HG02840 (cell line): ENCODE results near the gene OGFR.

ENCODE experiments used
- ATAC-seq: cut with Tn5 transposase; IDR thresholded peaks from one replicate; pipeline ENCODE4 v1.9.1; 2021; ENCODE audit warnings: mild to moderate bottlenecking, moderate library complexity, moderate number of reproducible peaks; ENCODE audit not compliant: unreplicated experiment, low FRiP score

The OGFR gene

DNA sequence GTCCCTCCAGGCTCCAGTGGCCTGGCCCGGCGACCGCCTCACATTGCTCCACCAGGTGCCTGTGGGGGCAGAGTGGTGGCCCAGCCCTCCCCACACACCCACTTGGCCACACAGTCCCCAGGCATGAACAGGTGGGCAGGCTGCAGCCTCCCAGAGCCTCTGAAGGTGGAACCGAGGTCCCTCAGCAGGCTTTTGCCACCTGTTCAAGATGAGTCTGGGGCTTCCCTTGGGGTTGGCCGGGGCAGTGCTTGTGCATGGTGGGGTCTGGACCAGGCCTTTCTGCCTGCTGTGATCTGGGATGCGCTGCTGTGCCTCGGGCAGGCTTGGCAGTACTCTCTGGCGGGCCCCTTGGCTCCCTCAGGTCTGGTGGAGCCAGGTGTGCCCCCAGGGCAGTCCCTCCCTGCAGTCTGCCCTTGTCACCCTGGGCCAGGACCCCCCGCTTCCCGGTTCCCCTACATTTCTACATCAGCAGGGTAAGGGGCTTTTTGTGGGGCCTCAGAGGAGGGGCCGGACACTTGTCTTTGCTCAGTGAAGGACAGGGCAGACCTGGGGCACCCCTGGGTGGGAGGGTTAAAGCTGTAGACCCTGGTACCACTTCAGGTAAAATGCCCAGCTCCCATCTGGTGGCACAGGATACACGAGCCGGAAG, 9.5 kb downstream of the OGFR start:
- ATAC-seq, result no peak

DNA sequence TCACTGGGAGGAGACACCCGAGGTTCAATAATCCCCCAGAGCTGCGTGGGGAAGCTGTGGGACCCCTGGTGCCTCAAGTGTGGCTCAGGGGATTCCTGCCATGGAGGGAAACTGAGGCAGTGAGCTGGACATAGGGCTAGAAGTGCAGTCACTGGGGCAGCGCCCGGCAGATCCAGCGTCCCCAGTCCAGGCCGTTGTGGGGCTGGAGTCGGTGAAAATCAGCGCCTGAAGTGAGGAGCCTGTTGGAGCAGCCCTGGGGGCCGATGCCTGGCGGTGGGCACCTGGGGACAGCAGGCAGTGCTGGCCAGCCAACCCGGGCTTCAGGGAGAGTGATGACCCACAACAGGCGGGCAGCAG, 10.1 kb downstream of the OGFR start:
- ATAC-seq, result no peak

DNA sequence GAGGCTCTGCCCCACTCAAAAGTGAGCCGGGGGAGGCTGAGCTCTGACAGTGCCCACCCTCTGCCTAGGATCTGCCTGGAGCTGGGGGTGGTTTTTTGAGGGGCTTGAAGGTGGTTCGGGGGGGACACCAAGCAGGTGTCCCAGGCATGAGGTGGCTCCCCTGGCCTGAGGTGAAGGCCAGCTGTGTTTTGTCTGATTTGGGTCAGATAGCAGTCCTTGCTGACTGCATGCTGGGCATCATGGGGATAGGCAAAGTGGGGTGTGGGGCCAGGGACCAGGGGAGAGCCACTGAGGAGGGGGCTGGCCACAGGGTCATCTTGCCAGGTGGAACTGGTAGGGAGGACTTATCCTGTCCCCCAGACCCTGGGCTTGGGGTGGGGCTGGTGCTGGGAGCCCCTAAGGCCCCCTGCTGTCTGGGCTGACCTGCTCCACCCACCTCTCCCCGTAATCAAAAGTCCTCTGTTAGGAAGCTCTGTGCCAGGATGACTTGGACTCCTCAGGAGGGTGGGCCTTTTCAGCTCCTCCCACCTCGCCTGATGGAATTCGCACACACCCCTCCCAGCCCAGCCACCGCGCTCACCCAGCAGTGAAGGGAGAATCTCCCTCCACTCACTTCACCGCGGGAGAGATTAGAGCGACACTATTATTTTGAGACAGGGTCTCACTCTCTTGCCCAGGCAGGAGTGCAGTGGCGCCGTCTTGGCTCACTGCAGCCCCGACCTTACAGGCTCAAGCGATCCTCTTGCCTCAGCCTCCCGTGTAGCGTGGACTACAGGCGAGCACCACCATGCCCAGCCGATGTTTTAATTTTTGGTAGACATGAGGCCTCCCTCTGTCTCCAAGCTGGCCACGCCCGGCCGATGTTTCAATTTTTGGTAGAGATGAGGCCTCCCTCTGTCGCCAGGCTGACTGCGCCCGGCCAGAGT, 10.7 kb downstream of the OGFR start:
- ATAC-seq, result no peak

DNA sequence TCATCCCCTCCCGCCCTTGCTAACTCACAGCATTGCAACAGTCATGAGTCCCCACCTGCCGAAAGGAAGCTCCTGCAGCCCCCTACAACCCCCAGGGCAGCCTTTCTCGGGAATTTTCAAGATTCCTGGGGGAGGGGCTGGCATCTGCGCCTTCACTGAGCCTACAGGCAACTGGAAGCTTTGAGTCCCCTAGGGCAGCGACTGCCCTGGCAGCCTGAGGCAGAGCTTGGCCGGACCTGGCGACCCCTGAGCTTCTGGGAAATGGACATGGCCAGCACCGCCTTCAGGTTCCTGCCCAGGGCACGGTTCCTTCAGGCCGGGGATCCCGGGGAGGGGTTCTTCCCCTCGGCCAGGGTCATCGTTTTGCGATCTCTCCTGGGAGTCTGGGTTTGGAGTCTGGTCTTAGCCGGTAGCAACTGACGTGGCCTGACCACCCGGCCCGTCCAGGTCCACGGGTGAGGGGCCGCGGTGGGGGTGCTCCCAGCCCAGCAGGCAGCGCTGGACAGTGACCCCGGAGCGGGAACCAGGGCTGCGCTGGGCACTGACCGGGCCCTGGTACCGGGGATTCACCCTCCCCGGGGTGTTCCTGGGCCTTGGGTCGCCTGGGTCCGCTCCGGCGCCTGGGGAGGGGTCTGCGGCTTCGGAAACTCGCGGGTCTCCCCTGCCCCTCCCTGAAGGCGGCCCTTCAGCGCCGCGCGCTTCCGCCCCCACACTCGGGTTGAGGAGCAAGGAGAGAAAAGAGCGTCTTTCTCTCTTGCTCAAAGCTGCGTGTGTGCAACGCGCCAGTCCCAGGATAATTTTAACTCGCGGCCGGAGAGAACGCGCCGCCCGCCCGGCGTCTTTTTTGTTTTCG, 11.6 kb downstream of the OGFR start:
- no peak for ATAC-seq

DNA sequence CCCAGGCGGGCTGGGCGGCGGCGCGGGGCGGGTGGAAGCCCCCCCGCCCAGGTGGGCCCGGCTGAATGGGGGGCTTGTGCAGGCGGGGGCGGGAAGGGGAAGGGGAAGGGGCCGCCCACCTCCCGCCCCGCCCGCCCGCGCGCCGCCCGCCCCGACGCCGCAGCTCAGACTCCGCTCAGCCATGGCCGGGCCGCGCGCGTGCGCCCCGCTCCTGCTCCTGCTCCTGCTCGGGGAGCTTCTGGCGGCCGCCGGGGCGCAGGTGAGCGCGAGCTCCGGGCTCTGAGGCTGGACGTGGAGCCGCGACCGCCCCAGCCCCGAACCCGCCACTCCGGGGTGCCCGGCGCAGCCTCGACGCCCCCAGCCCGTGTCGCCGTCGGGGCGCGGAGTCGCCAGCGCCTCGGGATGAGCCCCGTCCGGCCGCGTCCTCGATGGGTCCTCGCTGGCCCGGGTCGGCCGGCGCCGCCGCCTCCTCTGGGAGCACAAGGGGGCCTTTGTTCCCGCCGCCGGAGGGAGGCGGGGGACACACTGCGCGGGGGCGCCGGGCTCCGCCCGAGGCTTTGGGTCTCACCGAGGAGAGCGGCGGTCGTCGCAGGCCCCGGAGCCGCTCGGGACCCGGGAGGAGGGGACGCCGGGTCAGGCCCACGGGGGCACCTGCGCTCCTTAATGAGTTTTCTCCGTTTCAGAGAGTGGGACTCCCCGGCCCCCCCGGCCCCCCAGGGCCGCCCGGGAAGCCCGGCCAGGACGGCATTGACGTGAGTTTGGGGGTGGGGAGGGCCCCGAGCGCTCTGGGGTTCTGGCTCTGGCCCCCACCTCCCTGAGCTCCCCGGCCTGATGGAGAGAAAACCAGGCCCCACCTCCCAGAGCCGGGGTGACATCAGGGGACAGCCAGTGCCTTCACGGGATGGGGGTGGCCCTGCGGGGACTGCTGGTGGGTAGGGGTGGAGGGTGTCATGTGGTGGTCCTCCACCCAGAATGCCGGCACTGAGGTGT, 12.5 kb downstream of the OGFR start, which contains the start of gene COL9A3:
Gene COL9A3, plus strand, starts transcription at position 167 of the 990 bp plus-strand sequence. Its CDS starts 15 bp downstream, at position 182.
- ATAC-seq, result no peak

DNA sequence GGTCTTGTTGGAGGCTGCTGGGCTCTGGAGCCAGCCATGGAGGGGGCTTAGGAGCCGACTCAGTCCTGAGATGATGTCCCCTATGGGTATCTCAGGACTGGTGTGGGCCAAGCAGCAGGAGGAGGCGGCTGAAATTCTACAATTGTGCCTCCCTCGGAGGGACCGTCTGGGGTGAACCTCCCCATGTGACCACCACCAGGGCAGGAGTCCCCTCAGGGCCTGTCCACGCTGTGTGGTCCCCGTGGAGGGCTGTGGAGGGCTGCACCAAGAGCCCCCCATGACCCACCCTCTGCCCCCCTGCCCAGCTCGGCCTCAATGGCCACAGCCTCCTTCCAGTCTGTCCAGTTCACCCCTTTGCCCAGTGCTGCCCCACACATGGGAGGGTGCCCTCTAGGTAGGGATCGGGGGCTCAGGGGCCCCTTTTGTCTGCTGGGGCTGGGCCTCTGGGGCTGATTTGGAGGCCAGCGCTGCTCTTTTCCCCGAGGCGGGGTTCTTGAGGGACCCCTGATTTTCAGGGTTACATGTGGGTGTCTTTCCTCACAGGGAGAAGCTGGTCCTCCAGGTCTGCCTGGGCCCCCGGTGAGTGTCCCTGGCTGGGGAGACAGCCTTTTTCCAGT, 13.4 kb downstream of the OGFR start:
- no peak for ATAC-seq

DNA sequence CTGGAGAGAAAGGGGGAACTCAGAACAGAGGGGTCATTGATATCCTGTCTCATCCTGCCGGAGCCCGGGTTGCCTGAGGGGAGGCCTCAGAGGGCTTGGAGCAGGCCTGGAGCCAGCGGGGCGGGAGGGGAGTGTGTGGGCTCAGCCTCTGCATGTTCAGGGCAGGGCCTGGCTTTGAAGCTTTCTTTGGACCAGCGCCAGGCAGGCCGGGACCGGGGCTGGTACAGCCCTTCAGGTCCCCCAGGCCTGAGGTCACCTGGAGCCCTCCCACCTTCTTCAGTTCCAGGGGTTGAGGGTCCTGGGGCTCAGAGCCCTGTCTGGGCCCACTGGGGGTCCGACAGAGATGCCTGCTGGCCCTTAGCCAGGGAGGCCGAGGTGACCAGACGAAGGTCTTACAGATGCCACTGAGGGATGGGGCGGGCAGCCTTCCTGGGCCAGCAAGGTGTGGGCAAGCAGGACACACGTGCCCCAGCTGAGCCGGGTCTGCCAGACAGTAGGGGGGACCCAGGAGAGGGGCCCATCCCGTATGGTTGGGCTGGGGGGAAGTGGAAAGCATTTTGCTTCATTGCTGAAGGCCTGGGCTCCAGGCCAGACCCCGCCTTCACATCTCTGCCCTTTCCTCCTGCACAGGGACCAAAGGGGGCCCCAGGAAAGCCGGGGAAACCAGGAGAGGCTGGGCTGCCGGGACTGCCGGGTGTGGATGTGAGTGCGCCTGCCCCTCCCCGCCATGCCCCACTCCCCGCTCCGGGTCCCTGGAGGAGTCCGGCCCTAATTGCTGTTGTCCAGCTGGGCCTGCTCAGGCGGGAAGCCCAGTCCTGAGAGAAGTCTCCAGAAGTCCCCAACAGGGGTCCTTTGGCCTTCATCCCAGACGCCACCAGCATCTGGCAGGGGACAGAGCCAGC, 14.2 kb downstream of the OGFR start:
- ATAC-seq, result no peak

DNA sequence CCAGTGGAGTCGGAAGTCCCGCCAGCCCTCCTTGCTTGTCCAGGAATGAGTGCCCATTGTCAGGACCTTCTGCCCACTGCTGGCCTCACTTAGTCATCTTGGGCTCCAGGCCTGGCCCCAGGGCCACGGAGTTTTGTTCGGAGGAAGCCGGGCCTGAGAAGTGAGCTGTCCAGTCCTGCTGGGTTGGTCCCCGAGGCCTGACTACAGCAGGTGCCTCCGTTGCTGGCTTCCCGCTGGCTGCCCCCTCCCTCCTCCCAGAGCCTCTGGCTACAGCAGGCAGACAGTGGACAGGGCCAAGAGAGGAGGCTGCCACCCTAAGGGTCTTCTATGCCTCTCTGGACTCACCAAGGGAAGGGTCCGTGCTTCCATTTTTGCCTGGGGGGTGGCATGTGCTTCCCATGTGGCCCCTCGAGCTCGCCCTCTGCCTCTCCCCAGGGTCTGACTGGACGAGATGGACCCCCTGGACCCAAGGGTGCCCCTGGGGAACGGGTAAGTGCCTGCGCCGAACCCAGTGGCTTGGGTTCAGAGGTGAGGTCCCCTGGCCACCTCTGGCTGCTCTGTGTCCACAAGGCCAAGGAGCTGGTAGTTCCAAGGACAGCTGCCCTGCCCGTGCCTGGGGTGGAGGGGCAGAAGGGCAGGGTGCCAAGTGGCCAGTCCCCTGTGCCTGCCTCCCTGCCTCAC, 15.0 kb downstream of the OGFR start:
- no peak for ATAC-seq

DNA sequence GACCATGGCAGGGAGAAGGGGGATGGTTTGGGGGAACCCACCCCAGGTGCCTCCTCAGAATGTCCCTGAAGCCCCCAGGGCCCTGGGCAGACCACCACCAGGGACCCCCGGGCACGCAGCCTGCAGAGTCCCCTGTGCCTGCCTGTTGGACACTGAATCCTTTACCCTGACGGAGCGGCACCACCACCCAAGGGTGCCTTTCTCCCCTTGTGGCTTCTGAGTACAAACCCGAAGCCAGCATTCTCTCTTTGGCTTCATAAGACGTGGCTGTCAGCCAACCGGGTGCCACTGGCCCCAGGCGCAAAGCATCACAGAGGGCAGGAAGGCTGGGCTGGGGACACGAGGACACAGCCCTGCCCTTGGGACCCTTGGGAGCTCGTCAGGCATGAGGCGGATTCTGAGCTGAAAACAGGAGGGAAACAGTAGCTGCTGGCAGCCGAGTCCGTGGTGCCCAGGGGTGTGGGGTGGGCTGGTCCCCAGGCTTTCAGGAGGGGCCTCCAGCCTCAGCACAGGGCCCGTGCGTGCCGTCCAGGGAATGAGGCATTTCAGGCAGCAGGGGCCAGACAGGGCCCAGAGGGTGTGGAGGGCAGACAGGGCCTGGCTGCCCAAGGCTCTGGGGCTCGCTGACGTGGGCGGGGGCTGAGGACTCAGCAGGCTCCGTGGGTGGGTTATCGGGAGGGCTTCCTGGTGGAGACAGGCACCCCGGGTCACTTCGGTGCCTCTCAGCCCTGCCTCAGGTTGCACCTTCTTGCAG, 15.8 kb downstream of the OGFR start:
- ATAC-seq, result no peak

DNA sequence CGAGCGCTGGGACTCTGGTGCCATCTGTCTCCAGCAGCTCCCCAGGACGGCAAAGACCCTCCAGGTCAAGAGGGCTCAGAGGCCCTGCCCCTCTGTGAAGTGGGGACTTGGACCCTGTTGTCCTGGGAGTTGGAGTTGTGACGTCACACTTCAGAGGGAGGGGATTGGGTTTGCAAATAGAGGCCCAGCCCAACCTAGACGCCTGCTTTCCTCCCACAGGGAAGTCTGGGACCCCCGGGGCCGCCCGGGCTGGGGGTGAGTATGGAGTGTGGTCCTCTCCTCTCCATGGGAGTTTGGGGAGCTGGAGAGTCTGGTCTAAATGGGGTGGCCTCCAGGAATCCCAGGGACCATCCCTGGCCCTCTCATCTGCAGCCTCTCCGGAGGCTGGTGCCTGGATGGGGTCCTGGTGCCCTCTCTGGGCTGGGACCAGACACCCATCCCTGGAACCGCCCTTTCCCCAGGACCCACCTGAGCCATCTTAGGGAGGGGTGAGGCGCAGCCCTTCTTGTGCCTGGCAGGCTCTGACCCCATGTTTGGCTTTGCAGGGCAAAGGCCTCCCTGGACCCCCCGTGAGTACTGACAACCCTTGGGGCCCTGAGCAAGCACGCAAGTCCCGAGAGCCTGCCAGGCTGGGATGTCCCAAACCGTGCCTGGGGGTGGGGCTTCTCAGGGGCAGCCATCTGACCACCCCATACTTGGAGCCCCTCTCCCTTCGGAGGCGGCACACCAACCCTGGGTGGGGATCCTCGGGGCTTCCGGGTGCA, 16.5 kb downstream of the OGFR start:
- no peak for ATAC-seq

DNA sequence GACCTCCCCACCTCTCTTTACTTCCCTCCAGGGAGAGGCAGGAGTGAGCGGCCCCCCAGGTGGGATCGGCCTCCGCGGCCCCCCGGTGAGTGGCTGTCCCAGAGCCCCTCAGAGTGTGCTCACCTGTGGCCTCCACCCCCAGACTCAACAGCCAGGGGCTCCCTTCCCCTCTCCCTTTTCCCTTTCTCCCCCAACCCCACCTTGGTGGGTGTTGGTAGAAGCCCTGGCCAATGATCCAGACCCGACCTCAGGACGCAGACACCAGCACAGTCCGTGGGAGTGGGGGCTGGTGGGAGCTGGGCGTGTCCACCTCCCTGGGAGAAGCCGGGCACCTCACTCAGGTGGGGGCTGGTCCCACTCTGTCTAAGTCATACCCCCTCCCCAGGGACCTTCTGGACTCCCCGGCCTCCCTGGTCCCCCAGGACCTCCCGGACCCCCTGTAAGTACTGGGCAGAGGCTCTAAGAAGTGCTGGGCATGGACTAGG, 17.1 kb downstream of the OGFR start:
- ATAC-seq, result no peak

DNA sequence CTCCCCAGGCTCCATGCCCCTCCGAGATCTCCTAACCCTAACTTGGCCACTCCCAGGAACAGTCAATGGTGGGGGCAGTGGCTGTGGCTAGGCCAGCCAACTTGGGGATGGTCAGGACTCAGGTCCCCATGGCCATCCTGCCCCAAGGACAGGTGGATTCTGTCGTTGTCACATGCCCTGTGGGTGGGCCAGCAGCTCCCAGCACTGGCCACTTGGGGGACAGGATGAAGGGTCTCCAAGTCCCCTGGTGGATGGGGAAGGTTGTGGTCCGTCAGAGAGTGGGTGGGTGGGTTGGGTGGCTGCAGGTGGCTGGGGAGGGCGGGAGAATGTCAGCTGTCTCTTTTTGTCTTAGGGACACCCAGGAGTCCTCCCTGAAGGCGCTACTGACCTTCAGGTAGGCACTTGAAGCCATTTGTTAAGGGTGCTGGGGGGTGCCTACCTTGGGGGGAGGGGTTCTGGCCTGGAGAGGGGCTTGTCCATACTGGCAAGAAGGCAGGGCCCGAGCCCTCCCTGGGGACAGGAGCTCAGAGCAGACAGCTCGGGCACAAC, 17.7 kb downstream of the OGFR start:
- ATAC-seq, result no peak

DNA sequence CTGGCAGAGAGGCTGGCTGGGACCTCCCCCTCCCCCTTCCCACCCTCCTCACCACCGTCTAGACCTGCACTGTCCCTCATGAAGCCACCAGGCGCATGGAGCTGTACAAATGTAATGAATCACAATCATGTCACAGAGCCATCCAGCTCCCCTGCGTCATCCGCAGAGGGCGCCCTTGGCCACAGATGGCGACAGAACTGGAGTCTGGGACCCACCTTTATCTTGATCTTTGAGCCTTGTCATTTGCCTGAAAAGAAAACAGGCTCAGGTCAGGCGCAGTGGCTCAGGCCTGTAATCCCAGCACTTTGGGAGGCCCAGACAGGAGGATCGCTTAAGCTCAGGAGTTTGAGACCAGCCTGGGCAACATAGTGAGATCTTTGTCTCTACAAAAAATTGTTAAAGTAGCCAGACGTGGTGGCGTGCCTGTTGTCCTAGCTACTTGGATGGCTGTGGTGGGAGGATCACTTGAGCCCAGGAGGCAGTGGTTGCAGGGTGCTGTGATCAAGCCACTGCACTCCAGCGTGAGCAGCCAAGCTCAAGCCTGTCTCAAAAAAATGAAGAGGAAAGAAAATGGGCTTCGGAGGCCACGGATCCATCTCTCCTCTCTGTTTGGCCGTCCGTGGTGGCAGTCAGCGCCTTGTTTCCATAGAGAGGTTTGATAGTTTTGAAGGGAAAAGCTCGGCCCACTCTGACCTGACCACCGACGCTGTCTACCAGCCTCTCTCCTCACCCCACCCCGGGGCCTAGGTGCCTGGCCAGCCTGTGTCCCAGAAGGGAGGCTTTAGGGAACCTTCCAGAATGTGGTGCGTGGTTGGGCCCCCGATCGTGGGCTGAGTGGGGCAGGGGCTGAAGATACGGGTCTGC, 18.4 kb downstream of the OGFR start:
- ATAC-seq, result no peak

DNA sequence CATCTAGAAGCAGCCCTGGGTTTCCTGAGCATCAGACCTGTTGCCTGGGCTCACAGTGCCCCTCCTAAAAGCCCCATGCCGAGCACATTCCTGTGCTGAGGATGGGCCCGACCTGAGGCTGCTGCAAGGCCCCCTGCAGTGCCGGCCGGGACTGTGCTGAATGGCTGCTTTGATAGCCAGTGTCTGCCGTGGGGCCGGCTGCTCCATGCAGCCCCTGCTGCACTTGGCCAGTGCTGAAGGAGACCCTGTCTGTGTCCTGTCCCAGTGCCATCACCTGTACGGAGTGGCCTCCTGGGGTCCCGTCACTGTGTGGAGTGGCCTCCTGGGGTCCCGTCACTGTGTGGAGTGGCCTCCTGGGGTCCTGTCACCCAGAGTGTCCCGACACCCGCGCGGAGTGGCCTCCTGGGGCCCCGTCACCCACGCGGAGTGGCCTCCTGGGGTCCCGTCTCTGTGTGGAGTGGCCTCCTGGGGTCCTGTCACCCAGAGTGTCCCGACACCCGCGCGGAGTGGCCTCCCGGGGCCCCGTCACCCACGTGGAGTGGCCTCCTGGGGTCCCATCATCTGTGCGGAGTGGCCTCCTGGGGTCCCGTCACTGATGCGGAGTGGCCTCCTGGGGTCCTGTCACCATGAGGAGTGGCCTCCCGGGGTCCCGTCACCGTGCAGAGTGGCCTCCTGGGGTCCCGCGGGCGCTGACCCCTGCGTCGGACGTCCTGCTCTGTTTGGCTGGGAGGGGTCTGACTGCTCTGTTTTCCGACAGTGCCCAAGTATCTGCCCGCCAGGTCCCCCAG, 19.2 kb downstream of the OGFR start:
- ATAC-seq, result no peak
